Left forelimb (tissue), 1 donor: ENCODE measurements around the gene SH3BGR.

Source experiments
- DNase-seq: peaks from one replicate; pipeline ENCODE4 v3.0.0-alpha.2; 2018; ENCODE audit warnings: low spot score

Gene SH3BGR

DNA sequence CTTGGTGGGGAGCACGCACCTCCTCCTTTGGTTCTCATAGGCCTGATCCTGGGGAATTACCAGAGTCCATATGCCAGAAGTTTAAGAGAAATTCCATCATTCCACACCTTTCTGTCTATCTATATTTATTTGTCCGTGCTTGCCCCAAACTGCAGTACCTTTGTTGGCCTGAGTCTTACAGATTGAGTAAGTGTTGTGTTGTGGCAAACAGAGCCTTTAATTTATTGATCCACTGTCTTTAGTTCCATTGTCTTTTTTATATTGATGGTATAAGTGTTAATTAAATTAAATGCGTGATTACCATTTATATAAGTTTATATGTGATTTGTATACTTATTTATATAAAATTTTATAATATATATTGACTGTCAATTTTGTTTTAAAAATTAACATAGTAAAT is 4.9 kb downstream of the SH3BGR start:
- DNase-seq = no peak

DNA sequence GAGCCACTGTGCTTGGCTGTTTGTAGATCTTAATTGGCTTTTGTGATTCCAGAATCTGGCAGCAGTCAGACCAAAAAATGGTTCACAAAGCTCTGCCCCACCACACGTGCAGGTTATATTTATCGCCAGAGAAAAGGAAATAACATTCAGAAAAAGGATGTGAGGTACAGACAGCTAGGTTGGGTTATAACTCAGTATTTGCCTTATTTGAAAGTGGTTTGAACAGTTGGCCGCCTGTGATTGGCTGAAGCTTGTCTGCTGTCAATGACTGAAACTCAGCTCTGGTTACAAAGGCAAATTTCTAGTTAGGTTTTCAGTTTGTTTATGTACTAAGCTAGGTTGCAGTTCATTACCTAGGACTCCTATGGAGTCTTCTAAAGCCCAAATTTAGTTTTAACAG is 9.6 kb downstream of the SH3BGR start:
- DNase-seq = no peak

DNA sequence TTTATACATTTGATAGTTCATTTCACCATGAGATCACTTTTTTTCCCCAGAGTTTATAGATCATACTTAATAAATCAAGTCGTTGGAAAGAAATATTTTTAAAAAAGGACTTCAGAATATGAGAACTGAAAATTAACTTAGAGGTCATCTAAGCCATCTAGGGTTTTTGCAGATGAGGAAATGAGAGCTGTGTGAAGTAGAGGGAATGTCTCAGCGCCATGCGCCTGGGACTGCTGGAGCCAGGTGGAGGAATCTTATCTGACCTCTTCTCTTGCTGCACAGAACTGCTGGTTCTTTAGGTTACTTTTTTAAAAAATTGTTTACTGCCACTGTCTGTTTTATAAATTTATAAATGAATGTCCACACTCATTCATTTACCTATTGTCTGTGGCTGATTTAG is 11.5 kb downstream of the SH3BGR start:
- no peak for DNase-seq

DNA sequence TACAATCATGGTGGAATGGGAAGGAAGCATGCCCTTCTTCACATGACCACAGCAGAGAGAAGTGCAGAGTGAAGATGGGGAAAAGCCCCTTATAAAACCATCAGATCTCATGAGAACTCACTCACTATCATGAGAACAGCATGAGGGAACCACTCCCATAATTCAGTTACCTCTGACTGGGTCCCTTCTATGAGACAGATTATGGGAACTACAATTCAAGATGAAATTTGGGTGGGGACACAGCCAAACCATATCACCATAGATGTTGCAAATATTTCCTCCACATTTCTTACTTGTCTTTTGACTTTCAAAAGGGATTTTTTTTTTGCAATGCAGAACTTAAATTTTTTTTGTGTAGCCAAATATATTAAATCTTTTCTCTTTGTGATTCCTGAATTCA is 14.8 kb downstream of the SH3BGR start:
- no peak for DNase-seq

DNA sequence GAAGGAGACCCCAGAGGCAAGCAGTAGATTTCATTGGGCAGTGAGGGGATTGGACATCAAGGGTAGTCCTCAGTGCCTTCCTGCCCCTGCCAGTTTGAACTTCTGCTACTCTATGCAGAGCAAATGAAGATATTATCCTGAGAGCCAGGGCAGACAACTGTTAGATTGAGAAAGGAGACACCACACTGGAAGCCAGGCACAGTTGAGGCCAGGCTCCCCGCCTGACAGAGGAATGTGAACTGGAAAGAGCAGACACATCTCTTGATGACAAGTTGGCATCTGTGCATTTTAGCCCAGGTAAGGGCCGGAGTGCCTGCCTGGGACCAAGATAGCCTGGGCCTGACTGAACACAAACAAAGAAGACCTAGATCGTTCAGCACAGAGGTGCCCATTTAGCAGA is 16.0 kb downstream of the SH3BGR start:
- DNase-seq = no peak

DNA sequence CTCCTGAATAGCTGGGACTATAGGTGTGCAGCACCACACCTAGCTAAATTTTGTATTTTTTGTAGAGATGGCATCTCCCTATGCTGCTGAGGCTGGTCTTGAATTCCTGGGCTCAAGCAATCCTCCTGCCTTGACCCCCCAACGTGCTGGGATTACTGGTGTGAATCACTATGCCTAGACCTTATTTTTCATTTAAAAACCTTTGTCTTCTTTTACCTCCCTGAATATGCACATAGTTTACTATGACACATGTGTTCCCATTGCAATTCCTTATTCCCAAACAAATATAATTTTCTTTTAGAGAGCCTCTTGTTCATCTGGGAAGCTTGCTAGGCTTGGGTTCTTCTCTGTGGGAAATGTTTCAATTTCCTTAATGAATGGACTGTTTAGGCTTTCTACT is 16.8 kb downstream of the SH3BGR start:
- no peak for DNase-seq

DNA sequence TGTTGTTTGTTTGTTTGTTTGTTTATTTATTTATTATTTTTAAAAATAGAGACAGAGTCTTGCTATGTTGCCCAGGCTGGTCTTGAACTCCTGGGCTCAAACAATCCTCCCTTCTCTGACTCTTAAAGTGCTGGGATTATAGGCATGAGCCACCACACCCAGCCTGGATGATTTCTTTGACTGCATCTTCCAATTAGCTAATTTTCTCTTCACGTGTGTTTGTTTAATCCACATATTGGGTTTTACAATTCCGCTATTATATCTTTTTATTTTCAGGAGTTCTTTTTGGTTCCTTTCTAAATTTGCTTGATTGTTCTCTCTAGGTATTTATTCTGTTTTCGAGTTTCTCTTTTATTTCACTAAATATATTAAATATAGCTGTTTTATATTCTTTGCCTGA is 19.8 kb downstream of the SH3BGR start:
- DNase-seq = no peak

DNA sequence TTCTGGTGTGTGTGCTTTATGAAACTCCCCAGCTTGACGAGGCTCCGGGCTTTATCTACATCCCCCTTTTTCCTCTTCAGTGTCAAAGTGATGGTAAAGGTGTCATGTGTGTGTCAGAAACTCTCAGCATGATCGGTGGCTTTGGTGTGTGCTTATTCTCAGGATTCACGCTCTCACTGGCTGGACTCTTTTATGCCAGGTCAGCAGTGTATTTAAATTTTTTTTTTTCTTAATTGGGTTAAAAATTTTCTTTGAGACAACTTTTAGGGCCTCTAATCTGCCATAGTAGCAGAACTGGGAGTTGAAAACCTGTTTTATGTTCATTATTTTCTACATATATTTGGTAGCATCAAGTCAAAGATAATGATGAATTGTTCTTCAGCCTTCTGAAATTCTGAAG is 21.0 kb downstream of the SH3BGR start:
- no peak for DNase-seq

DNA sequence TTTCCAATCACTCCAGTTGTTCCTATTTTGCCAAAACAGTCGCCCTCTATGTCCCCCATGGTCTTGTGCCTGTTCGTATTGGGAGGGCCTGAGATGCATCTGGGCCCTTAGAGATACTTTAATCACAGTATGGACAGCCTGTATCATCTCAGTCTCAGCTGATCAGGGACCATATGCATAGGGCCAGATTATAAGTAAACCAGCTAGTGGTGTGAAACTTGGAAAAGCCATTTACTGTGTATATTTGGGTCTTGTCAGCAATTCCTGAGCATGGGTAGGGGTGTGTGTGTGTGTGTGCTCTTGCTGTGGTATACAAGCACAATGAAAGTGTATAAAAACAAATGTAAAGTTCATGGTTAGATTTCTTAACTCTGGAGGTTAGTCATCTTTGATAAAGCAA is 22.8 kb downstream of the SH3BGR start:
- DNase-seq = no peak

DNA sequence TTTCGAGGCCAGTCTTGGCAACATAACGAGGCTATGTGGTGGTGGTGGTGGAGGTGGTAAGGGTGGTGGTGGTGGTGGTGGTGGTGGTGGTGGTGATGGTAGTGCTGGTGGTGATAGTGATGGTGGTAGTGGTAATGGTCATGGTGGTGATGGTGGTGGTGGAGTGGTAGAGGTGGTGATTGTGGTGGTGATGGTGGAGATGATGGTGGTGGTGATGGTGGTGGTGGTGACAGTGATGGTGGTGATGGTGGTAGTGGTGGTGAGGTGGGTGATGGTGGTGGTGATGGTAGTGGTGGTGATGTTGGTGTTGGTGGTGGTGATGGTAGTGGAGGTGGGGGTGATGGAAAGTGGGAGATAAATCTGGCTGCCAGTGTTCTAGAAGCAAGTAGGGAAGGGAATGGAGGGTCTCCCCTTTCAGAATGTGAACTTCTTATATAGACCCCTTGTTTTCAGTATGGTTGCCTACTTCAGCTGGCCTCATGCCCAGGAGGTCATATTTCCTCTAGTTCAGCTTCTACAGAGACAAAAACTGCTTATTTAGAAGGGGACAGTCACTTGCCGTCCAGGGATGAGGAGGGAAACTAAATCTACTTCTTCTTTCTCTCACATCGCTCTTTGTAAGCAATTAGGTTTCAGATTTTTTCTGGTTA is 27.5 kb downstream of the SH3BGR start:
- no peak for DNase-seq

DNA sequence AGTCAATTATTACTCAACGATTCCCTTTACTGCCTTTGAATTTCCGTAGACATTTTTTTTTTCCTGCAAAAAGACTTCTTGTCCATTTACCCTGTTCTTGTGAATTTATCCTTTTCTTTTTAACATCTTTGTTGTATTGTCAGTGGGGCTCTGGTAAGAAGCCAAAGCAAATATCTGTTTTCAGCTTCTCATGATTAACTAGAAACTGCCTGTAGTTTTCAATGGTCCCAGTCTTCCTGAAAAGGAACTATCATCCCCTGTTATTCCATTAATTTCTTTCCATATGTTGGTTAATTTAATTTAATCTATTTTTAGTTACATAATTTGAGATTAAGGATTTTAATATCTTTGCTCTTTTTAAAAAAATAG is 28.0 kb downstream of the SH3BGR start:
- no peak for DNase-seq

DNA sequence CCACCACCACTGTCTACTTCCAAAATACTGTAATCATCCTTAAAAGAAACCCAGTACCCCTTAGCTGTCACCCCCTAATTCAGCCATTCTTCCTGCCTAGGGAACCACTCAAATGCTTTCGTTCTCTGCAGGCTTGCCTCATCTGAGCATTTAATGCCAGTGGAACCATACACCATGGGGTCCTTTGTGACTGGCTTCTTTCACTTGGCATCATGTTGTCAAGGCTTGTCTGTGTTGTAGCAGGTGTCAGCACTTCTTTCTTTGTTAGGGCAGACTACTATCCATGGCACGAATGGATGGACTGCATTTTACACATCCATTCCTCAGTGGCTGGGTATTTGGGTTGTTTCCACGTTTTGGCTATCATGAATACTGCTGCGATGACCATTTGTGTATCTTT is 28.5 kb downstream of the SH3BGR start:
- no peak for DNase-seq

DNA sequence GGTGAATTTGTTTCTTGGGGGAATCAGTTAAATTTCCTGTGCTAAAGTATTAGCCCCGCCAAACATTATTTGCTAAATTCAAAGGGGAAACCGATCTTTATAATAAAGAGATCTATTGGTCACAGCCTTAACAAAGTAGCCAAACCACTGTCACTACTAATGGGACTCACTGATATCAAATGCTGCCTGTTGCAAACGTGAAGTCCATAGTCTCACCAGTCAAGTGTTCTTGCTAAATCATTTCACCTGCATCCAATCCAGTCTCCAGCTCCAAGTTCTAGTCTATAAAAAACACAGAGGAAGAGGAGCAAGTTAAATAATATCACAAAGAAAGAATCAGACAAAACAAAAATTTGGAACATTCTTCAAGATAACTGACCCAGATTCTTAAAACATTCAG is 30.1 kb downstream of the SH3BGR start:
- DNase-seq = no peak

DNA sequence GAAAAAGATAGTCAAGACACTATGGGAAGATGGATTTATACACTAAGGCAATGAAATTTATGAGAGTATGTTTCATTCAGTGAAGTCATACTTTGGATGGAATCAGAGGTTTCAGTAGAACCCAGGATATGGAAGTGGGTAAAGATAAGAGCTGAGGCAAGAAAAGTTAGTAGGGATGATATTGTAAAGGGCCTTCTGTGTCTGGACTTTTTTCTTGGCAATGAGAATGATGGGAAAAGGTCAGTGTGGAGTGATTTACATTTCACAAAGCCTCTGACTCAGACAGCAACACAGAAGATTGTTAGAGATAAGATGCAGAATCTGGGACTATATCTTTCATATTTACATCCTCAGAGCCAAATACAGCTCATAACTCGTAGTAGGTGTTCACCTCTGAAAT is 32.1 kb downstream of the SH3BGR start:
- DNase-seq = no peak

DNA sequence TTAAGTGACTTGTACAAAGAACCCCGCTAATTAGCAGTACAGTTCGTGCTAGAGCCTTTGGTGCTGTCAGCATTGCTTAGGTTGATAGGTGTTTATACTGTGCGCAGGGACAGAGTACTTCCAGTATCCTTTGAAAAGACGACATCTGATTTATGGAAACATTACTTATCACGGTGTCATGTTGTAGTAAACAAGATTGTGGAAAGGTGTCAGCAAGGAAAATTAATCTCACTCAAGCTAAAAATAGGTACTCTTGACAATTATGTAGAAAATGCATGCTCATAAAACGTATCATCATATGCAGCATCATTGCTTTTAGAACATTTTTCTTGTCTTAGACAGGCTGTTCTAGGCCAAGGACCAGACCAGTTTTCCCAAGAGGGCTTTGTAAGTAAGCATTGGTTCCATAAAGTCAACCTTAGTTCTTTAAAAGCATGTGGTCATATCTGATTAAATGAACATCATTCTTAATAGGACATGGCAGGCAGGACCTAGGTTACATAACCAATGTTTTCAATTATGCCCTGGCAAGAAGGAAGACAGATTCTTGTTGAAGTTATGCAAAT is 33.0 kb downstream of the SH3BGR start:
- DNase-seq = no peak

DNA sequence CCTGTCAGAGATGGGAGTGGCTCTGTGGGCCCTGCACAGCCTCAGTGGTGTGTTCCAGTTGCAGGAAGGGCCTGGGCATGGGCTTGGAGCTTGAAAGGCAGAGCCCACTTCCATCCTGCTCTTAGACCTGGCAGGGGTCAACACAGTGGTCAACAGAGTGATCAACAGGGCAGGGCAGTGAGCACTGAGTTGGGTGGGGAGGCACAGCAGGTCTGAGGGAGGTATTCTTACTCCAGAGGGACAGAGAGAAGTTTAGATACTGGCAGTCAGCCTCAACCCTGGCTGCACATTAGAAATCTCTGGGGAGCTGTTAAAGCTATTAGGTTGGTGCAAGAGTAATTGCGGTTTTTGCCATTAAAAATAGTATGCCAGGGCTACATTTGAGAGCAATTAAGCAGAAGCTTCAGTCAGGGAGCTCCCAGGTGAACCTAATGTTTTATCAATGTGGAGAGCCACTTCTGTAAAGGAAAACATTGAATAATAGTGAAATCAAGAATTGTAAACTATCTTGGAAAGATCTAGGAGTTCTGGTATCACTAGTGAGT is 37.7 kb downstream of the SH3BGR start:
- DNase-seq = no peak

DNA sequence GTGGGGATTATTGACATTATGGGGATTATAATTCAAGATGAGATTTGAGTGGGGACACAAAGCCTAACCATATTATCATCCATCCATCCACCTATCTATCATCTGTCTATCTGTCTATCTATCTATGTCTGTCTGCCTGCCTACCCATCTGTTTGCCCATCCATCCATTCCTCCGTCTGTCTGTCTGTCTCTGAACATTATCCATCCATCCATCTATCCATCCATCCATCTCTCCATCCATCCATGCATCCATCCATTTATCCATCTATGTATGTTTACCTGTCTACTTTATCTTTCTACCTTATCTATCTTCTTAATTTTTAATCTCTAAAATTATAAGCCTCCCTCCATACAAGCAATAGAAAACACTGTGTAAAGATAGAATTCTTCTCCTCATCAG is 47.4 kb downstream of the SH3BGR start:
- DNase-seq = no peak

DNA sequence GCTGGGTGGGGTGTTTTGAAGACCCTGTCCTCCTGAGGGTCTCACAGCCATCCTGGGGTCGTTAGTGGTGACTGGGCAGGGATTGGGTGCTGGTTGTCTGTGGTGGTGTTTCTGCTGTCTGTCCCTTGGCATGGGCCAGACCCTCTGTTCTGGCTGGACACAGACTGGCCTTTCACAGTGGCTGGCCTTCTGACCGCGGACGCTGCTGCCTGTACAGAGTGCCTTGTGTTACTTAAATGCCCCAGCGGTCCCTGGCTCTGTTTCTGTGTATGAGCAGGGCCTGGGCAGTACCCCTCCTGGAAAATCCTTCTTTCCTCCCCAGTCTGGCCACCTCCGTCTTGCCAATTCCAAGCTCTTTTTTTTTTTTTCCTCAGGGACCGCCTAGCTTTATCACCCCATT is 50.9 kb downstream of the SH3BGR start:
- DNase-seq = no peak

DNA sequence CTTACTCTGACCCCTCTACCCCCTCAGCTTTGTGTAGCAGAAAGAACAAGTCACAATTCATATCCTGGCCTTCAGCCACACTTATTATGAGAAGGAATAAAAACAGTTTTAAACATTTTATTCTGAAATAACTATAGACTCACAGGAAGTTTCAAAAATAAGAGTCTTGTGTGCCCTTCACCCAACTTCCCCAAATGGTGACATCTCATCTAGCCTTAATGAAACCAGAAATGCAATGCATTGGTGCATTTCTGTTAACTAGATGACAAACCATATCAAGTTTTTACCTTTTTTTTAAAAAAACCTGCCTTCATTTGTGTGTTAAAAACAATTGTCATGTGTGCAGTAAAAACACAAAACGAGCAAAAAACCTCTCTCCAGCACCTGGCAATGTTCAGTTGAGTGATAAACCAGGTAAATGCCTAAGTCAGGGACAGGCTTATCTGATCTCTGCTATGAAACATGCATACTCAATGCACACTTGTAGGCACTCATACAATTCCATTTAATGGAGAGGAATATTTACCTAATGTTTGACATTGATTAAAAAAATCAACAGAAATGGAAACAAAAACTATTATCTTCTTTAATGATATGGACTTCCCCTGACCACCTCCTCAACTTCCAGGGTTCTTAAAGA is 51.5 kb downstream of the SH3BGR start:
- DNase-seq = no peak

DNA sequence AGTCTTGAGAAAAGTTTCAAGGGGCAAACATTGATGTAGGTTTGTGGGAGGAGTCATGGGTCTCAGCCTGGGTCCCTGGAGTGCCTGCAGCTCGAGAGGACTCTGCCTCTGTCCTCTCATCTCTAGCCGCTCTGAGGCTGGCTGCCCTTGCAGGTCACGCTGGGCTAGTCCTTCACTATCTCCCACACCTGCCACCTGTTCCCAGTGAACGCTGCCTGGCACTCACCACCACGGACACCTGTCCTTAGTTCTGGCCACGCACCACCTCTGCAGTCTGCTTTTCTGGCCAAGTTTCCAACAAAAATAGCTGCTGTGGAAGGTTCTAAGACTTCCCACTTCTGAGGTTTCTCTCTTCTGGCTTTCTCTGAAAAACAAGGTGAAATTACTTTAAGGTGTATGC is 52.5 kb downstream of the SH3BGR start:
- DNase-seq = no peak

DNA sequence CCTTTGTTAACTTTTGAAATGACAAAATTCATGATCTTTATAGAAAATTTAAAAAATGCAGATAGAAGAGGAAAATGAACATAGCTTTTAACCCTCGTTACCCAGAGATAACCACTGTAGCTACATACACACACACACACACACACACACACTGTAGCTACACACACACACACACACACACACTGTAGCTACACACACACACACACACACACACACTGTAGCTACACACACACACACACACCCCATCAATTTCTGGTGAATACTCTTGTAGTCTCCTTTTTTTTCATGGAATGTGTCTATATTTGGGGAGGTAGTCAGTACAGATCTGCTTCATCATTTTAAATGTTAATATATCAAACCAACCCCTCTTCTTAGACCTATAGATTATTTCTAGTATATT is 58.5 kb downstream of the SH3BGR start:
- no peak for DNase-seq

DNA sequence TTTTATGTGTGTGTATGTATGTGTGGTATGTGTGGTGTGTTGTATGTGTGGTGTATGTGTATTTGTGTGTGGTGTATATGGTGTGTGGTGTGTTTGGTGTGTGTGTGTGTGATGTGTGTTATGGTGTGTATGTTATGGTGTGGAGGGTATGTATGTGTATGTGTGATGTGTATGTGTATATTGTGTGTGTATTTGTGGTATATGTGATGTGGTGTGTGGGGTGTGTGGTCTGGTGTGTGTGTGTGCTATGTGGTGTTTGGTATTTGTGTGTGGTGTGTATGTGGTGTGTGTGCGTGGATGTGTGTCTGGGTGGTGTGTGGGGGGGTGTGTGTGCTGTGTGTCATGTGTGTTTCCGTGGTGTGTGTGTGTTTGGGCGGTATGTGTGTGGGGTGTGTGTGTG is 59.3 kb downstream of the SH3BGR start:
- DNase-seq = no peak

DNA sequence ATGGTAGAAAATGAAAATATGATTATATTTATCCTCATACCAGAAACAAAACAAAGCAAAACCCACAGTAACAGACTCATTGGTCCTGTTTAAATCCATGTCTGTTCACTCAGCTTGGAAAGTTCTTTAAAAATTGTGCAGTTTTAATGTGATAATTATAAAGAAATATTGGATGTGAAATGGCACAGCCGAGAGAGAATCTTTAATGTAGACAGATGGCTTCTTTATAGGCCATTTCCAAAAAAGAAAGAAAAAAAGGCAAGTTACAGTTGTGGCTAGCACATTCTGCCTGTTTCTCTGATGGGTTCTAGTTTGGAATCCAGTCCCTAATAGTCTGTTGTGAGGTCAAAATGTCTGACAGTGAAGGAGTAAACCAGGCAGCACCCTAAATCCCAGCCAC is 62.0 kb downstream of the SH3BGR start:
- no peak for DNase-seq
